GM19395 (cell line): Measurements from ENCODE around the gene NRIP2.

Experiments used
- ATAC-seq: cut with Tn5 transposase; IDR thresholded peaks from one replicate; pipeline ENCODE4 v1.9.1; 2021; ENCODE audit warnings: mild to moderate bottlenecking, moderate library complexity; ENCODE audit not compliant: unreplicated experiment

NRIP2 gene

GRCh38 chr12:2812290-2813213 lies 22.3 kb downstream of the NRIP2 start, which contains the start of gene ITFG2:
ITFG2 (plus strand) TSS chr12:2812668; CDS start chr12:2812761, 93 bp downstream.
- peak; percentile 95 for ATAC-seq

- ATAC-seq = no peak
These were observed 23.0 kb downstream of the NRIP2 start for GRCh38 chr12:2811801-2812200.

GRCh38 chr12:2806700-2807099 lies 28.1 kb downstream of the NRIP2 start:
- ATAC-seq = no peak

DNA sequence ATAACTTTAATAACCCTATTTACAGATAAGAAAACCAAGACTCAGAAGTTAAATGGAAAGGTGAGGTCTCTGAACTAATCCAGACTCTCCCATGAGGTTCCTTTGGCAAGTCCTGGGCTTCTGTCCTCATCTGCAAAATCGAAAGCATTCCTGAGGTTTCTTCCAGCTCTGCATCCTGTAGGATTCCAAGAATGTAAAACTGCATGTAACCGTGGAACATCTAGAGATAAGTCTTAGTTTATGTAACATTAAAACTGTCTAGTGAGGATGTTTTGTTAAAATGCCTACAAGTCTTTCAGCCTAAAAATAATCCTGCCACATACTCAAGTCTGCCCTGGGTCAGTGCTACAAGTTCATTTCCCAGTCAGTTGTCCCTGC lies 29.7 kb downstream of the NRIP2 start:
- ATAC-seq = no peak

- ATAC-seq = no peak
These were observed 30.3 kb downstream of the NRIP2 start for GRCh38 chr12:2804393-2805142.

DNA sequence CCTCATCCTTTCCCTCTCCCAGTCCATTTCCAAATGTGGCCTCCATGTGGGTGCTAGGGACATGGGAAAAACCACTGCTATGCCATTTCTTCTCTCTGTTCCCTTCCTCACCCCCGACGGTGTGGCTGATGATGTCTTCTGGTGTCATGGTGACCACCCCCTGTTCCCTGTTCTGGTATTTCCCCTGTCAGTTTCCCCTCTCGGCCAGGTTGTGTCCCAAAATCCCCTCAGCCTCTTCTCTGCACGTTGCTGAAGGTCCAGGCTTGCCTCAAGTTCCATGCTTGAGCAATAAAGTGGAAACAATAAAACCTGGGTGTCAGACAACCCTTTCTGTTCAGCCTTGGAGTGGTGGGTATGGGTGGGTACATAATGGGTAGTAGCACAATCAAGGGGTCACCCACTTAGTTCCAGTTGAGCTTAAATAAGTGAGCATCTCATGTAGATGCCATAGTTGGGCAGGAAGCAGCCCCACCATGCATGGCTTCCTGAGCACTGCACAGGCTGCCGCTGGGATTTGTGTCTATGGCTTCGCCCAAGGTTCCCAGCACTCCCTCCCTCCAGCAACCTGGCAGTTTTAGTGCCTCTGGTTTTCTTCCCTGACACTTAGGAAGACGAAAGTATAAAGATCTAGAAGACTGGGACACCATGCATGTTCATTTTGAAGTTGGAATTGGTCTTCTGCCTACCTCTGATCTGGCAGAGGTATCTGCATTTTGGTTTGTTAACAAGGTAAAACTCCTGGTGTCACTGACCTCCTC lies 31.0 kb downstream of the NRIP2 start:
- ATAC-seq = no peak

- ATAC-seq = no peak
These were observed 33.6 kb downstream of the NRIP2 start for GRCh38 chr12:2801044-2801783.

DNA sequence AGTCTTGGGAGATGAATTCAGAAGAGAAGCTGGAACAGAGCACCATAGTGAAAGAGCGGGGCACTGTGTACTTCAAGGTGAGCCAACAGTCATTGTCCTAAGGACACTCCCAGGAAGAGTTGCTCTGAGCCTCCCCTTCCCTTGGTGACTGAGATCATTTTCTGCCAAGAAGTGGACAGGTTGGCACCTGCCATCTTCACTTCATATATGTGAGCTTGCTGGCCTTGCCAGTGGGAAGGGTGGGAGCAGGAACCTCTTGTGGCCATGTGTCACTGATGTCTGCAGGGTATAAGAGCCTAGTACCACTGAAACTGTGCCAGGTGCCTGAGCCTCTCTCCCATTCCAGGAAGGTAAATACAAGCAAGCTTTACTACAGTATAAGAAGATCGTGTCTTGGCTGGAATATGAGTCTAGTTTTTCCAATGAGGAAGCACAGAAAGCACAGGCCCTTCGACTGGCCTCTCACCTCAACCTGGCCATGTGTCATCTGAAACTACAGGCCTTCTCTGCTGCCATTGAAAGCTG lies 34.7 kb downstream of the NRIP2 start:
- no peak for ATAC-seq

DNA sequence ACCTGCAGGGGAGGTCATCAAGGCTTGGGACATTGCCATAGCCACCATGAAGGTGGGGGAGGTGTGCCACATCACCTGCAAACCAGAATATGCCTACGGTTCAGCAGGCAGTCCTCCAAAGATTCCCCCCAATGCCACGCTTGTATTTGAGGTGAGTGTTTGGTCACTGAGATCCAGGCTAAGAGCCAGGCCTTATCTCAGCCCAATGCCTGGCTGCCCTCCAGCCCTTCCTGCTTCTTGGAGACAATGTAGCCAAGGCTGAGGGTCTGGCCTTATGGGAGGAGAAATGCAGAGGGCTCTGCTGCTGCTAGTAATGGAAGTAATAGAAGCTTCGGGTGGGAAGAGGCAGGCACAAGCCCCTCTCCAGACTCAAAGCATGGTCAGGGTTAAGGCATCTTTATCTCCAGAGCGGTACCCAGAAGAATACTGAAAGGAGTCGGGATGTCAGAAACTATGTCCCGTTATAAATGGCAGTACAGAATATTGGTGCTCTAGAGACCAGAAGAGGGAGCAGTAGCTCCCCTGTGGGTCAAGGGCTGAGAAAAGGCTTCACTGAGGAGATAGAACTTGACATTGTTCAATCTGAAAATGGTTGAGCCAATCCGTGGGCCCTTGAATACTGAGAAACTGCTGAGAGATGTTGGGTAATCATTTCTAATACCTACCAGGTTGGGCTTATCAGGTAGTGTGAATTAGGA lies 37.0 kb downstream of the NRIP2 start:
- no peak for ATAC-seq

DNA sequence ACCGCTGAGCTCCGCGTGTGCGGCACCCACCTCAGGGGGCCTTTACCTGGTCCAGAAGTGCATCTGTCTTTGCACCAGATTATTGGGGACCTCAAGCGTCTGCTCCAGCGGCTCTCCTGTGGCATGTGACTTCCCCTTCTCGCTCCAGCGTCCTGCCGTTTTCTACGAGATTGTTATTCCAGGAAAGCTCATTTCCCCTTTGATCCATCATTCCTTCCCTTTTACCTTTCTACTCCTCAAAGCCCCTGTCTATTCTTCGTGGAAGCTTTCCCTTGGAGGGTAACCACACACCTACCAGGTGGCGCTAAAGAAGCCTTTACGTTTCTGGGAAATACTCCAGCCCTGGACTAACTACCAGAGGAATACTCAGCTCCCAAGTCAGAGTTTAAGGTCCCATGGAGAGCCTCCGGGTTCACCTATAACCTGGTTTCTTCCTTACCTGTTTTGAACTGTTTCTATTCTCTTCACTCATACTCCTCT lies 38.6 kb downstream of the NRIP2 start:
- ATAC-seq = no peak

DNA sequence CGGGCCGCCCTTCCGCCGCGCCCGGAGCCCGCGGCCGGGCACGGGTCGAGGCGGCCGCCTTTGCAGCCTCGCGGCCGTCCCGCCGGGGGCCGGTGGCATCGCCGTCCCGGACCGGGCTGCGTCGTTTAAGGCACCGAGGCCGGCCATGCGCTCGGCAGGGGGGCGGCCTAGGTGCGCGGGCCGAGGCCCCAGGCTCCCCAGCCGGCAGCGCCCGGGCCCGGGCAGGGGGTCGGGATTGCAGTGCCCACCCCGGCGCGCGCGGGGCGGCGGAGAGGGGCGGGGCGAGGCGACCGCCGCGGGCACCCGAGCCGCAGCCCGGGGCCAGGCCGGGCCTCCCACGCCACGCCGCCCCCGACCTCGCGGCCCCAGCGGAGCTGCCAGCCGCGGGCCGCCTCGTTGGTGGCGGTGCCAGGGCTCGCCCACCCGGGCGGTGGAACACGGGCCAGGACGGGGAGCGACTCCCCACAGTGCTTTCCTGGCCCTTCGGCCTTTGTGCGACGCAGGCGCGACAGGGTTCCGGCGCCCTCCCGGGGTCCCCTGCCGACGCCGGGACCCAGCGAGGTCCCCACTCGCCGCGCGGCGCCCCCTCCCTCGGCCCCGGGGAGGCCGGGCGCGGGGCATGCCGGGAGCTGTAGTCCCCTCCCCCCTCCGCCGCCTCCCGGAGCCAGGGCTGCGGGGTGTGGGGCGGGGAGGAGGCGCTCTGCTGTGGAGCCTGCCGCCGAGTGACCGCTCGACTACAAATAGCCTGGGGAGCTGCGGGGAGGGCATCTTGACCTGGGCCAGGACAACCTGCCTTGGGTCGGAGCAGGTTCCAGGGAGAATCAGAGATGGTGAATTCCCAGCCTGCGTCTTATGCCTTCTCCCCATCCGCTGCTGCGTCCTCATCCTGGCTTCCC lies 39.3 kb downstream of the NRIP2 start:
- ATAC-seq = peak; percentile 65

DNA sequence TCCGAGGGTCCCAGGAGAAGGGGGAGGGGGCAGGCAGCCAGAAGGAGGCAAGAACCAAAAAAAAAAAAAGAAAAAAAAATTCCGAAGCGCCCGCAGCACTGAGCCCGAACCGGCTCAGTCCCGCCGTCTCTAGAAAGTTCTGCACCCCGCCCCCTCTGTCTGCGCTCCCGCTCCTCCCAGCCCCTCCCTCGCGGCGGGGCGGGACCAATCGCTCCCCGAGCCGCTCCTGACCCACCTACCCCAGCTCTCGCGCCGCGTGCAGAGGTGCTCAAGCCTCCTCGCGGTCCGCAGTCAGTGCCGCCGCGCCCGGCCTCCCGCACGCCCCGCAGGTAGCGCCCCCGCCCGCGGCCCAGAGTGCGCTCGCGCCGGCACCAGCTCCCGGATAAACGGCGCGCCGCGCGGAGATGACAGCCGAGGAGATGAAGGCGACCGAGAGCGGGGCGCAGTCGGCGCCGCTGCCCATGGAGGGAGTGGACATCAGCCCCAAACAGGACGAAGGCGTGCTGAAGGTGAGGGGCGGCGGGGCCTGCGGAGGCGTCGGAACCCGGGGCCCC lies 40.0 kb downstream of the NRIP2 start, which contains the start of gene FKBP4:
Gene FKBP4, plus strand, starts transcription at position 235 of the 554 bp plus-strand sequence. Its CDS starts 170 bp downstream, at position 405.
- ATAC-seq = peak; percentile 79

- ATAC-seq = no peak
These were observed 40.6 kb downstream of the NRIP2 start for GRCh38 chr12:2794191-2794735.

DNA sequence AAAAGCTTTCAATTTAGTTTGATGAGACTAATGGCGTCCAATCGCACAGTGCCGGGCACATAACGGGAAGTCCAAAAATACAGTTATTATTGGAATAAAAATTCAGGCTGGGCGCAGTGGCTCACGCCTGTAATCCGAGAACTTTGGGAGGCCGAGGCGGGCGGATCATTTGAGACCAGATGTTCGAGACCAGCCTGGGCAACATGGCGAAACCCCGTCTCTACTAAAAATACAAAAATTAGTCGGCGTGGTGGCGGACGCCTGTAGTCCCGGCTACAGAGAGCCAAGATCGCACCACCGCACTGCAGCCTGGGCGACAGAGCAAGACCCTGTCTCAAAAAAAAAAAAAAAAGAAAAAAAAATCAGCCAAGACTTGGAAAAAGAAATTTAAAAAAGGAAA lies 41.3 kb downstream of the NRIP2 start:
- no peak for ATAC-seq

GRCh38 chr12:2792671-2793500 lies 41.9 kb downstream of the NRIP2 start:
- ATAC-seq = no peak

- no peak for ATAC-seq
These were observed 43.7 kb downstream of the NRIP2 start for GRCh38 chr12:2791089-2791488.

DNA sequence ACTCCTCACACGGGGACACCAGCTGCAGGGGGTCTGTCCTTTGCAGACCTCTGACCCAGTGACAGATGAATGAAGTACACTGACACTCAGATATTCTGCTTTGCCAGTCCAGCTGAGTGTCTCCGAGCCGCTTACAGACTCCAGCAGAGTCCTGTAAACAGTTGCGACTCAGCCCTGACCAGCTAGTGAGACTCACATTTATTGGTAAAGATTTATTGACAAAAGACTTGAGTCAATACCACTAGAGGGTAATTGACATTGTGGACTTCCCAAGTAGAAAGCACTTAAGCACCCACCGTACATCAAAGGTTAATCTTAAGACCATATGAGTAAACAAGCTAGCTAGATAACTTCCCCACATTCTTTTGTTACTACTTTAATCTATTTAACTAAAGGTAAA lies 49.8 kb downstream of the NRIP2 start:
- ATAC-seq = no peak
